NCI-H510A treated with DMSO at 0.1 percent for 48 hours (cell line): ENCODE measurements around the gene LIF.
A peak's percentile ranks its signal among the peaks of the same experiment; 100 is the strongest.

Source experiments
- DNase-seq: peaks from one replicate; lab custom pipeline; 2025; lab: John Stamatoyannopoulos, UW

LIF gene

DNA sequence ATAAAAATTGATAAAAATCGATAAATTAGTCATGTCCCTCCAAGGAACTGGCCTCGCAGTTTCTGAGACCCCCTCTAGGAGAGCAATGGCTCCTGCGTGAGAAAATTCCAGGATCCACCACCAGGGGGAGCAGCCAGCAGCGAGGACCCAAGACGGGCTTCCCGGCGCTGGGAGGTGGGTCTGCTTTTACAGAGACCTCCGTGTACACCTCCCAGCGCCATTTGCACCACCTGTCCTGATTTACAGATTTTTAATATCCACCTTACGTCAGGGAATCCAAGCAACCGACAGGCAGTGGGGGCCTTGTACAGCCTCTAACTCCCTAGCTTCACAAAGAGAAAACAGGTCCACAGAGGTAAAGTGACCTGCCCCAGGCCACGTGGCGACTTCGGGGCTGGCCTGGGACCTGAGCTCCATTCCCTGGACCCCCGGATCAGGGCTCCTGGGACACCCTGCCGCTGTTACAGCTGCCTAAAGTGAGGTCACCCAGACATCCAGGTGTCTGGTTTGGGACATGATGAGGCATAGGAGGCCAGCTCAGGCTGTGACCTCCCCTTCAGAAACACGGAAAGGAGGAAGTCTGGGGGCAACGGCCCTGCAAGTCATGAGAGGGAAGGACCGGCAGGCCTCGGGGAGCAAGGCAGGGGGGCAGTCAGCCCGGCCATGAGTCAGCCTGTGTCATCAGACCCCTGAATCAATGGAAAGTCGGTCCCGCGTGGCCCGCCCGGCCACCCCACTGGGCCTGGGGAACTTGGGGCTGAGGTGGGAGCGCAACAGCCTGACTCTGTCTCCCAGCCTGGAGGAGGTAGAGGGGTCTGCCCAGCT is 16.6 kb upstream of the LIF start:
- peak; percentile 5 for DNase-seq

- DNase-seq: no peak
Measured at GRCh38 chr22:30262112-30262511, 15.6 kb upstream of the LIF start.

GRCh38 chr22:30261134-30261533 is 14.6 kb upstream of the LIF start:
- no peak for DNase-seq

DNA sequence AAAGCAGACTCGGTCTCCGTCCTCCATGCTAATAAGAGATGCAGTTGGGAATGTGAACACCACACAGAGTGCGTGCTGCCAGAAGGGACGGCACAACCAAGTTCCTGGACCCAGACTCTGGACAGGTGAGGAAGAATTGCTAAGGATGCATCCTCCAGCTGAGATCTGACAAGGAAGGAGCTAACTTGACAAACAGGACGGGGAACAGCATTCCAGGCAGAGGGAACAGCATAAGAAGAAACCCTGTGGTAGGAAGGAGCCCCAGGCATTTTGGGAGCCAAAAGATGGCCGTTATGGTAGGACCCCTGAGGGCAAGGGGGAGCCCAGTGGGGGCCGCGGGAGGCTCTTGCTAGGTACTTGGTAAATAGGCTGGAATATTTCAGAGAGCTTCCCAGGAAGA is 14.1 kb upstream of the LIF start:
- DNase-seq: no peak

DNA sequence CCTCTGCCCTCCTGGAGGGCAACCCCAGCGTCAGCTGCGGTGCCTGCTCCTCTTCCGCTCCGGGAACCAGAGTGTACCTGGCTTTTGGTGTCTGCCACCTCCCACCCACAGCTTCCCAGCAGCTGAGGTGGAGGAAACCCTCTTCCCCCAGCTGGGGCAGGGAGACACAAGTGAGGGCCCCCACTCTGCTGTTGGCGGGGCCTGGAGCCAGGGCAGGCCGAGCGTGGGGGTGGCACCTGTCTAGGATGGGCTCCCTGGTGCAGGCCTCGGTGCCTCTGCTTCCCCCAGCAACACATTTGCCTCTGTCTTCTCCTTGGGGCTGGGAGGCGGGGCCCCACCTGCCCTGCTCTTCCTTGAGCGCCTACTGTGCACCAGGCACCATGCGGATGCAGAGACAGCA is 13.7 kb upstream of the LIF start:
- DNase-seq: no peak

DNA sequence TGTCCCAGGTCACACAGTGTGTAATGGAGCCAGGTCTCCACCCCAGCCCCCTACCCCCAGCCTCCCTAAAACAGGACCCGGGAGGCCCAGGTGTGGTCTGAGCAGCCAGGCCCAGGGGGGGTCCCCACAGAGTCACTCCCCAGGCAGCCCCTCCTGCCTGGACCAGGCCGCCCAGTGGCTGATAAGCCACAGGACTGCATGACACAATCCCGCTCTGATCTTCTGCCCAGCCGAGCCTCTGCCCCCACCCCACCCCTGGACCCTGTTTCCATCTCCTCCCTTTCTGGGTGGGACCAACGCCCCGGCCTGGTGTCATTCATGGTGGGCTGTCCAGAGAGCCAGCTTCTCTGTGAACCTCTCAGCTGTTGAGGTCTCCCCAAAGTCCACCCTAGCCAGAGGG is 7.8 kb upstream of the LIF start:
- DNase-seq: no peak

GRCh38 chr22:30253205-30253852 is 6.8 kb upstream of the LIF start:
- peak; percentile 50 for DNase-seq

GRCh38 chr22:30252411-30253204 is 6.0 kb upstream of the LIF start:
- DNase-seq: no peak

DNA sequence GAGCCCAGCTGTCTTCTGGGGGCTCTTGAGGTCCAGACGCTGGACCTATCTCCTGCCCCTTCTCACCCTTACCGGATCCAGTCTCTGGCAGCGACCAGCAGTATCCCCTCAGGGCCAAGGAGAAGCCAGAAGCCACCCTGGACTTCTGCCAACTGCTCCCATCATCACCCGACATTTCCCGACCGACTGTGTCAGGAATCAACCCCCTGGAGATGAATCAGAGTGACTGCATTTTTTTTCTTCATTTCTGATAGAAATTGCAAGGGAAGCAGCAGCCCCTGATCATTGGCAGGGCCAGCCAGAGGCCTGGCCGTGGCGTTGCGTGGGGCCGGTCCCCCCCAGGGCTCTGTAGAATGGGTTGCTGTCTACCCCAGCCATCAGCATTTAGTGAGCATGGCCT is 5.2 kb upstream of the LIF start:
- no peak for DNase-seq

DNA sequence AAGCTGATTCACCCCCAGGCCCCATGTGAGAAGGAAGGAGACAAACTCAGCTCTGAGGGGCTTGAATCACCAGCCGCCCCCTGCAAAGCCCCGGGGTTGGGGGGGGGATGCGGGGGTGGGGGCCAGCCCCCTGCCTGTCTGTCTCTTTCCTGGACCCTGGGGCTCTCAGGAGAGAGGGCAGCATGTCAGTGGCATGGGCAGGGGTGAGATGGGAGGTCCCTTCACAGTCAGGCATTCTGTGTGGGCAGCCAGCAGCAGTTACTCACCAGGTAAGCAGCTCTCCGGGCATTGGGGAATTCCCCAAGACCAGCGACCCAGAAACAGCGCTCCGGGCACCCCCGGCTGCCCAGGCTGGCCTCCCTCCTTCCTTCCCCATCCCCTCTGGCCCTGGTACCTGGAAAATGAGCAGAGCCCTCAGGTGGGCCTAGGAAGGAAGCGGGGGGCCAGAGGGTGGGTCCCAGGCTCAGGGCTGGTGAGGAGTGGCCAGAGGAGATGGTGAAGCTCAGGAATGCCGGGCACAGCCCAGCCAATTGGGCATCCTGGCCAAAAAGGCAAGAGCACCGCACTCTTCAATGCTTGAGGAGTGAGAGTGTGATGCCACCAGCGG is 4.2 kb upstream of the LIF start:
- DNase-seq: no peak

GRCh38 chr22:30250039-30250565 is 3.5 kb upstream of the LIF start:
- no peak for DNase-seq

GRCh38 chr22:30249049-30250038 is 2.8 kb upstream of the LIF start:
- no peak for DNase-seq

- no peak for DNase-seq
Measured at GRCh38 chr22:30248484-30248883, 1.9 kb upstream of the LIF start.

- DNase-seq: no peak
Measured at GRCh38 chr22:30247974-30248373, 1.4 kb upstream of the LIF start.

- DNase-seq: no peak
Measured at GRCh38 chr22:30247561-30247960, 1.0 kb upstream of the LIF start.

DNA sequence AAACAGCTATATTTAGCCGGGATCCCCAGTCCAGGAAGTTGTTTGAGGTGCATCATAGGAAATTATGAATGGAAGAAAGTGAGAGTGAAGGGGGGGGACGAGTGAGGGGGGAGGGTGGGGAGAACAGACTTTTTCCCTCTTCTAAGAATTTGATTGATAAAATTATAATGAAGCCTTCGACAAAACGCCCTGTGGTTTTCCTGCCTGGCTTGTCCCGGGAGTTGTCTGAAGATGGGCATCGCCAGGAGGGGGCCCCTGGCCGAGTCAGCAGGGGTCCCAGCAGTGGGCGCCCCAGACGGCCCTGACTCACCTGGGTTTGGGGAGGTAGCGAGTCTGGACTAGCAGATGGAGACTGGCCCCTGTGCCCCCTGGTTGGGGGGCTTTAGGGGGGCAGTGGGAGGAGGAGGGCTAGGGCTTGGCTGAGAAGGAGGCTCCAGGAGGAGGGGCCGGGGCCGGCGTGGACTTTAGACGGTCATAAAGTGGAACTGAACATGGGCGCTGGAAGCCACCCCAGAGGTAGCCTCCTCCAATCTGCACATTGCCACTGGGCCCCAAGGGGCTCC is 336 bp upstream of the LIF start:
- DNase-seq: no peak

DNA sequence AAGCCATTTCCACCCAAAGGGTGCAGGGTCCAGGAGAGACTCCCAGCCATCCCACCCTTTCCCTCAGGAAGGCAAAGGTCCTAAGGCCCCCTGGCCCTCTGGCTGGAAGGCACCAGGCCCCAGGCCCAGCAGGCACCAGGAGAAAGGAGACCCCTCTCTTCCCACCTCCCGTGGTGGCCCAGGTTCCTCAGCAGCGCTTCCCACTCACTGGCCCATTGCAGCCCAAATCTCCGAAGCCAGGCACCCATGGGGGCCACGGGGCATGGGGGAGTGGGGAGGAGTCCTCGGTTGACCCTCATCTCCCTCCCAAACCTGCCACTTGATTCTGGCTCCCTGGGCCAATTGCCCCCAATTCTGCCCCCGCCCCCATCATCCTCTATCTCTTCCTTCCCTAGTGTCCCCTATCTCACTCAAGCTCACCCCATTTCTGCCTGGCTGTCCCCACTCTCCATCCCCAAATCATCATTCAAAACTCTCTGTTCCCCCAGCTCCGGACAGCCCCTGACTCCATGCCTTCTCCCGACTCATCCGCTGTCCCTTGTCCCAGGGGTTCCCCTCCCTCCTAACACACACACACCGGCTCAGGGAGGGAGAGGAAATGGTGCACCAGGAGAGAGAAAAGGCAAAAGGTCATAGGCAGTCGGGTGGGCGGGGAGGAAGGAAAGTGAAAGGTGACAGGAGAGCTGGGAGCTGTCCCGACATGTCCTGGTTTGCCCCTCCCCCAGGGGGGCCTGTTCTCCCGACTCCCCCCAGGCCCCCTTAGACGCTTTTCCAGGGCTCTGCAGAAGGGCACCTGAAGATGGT is 1.2 kb downstream of the LIF start:
- no peak for DNase-seq

- no peak for DNase-seq
Measured at GRCh38 chr22:30244641-30245040, 1.9 kb downstream of the LIF start.

- DNase-seq: no peak
Measured at GRCh38 chr22:30244066-30244465, 2.5 kb downstream of the LIF start.

GRCh38 chr22:30243661-30244060 is 2.9 kb downstream of the LIF start:
- DNase-seq: no peak
